ENCODE measurements around the gene WDR86. TPM values are rescaled to one million over a fixed set of nuclear protein-coding genes. Genes with fewer than 3 reads are reported as not detected.
A peak's percentile ranks its signal among the peaks of the same experiment; 100 is the strongest.

Gene WDR86
- total RNA-seq, 2 donors from 2014 or later, result 0.71 to 0.84 TPM

DNA sequence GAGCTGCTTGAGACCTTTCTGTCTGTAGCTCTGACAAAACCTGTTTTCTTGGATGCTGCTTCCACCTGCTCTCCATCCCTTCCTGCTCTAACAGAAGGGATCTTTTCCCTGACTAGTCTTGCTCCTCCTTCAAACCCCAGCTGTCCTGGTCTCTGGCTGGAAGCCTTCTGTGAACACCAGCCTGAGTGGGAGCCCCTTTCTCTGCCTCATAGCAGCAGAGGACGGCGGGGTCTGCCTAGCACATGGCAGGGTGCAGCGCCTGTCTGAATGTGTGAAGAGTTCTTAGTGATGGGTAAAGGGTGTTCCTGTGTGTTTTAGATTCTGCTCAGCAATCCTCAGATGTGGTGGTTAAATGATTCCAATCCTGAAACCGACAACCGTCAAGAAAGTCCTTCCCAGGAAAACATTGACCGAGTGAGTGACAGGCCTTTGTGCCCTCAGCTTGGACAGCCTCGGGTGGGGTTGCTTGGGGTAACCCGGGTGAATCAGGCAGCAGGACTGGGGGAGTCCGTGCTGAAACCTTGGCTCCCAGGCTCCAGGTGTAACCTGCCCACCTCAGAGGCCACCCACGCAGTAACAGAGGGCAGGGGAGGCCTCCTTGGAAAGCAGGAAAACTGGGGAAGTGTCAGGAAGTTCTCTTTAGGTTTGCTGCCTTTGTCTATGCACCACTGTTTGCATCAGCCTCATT lies 34.2 kb downstream of the WDR86 start:
- intact Hi-C loops (cut with DNase I), result no loop called here
- DNase-seq, result no peak
- no peak for ATAC-seq

DNA sequence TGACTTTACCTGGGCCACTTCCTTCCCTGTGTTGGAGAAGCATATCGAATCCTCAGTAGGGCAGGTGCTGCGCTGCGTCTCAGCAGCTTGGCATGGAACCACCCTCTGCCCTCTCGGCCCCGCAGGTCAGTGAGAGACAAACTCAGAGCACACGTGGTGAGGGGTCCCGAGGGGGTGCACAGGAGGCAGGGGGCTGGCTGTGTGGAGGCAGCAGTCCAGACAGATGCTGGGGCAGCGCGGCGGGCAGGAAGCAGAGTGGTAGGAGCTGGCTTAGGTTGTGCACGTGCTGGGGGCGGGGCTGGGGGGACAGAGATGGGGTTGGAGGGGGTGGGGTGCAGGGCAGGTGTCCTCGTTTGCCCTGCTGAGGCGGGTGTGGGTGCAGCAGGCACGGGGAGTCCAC lies 35.1 kb downstream of the WDR86 start:
- intact Hi-C loops (cut with DNase I), result loop anchor here in 1 of 2 donors (5.0 kb wide), 1 partner anchor 73 kb away; no protein-coding TSS in a partner anchor
- ATAC-seq, result no peak
- DNase-seq, result no peak

GRCh38 chr7:151374139-151374538 lies 35.7 kb downstream of the WDR86 start:
- DNase-seq (no peak), ATAC-seq (peak in 1 of 2 donors; percentile 14)
- intact Hi-C loops (cut with DNase I), result loop anchor here in 1 of 2 donors (5.0 kb wide), 1 partner anchor 73 kb away; no protein-coding TSS in a partner anchor

DNA sequence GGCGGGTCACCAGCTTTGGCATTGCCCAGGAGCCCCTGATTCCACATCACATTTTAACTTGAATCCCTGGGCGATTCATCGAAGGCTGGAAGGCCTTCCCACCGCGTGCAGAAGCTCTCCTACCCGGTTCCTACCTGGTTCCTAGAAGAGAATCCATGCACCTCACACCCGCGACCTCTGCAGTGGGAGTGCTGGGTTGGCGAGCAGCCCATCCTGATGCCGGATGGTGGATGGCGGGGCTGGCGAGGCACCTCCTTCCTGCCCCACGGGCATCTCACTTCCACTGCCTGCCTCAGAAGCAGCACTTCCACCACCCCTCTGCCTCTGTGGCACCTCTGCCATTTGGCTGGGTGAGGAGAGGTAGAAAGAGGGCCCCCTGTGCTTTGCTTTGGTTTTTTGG lies 36.2 kb downstream of the WDR86 start:
- ATAC-seq (no peak), DNase-seq (no peak)
- intact Hi-C loops (cut with DNase I), result loop anchor here in 1 of 2 donors (5.0 kb wide), 1 partner anchor 74 kb away; no protein-coding TSS in a partner anchor

GRCh38 chr7:151372612-151373265 lies 37.1 kb downstream of the WDR86 start:
- DNase-seq (no peak), ATAC-seq (no peak)
- intact Hi-C loops (cut with DNase I), result loop anchor here in 1 of 2 donors (5.0 kb wide), 1 partner anchor 75 kb away; no protein-coding TSS in a partner anchor

DNA sequence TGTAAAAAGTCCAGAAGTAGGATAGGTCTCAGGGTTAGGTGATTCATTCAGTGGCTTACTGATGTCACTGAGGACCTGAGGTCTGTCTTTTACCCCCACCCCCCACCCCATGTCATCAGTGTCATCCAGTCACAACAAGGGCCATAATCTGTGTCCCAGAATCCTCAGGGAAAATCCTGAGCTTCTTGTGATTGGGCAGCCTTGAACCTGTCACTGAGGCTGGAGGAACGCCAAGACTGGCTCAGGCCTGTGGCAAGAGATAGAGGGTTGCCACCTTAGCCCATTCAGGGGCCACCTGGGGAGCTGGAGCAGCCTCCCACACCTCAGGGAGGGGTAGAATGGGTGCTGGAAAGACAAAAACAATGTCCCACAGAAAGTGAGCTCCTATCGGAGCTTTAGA lies 38.6 kb downstream of the WDR86 start:
- intact Hi-C loops (cut with DNase I), result loop anchor here in 1 of 2 donors (5.0 kb wide), 1 partner anchor 76 kb away; no protein-coding TSS in a partner anchor
- no peak for DNase-seq

GRCh38 chr7:151368136-151368571 lies 41.7 kb downstream of the WDR86 start:
- ATAC-seq (peak; percentile 96 to 97), DNase-seq (peak; percentile 85)
- intact Hi-C loops (cut with DNase I), result loop anchor here (1.0 to 5.0 kb wide), 3 partner anchors 80 to 391 kb away; no protein-coding TSS in a partner anchor

More for the DNA sequence above, 38.6 kb downstream of the WDR86 start:
- no peak for ATAC-seq

DNA sequence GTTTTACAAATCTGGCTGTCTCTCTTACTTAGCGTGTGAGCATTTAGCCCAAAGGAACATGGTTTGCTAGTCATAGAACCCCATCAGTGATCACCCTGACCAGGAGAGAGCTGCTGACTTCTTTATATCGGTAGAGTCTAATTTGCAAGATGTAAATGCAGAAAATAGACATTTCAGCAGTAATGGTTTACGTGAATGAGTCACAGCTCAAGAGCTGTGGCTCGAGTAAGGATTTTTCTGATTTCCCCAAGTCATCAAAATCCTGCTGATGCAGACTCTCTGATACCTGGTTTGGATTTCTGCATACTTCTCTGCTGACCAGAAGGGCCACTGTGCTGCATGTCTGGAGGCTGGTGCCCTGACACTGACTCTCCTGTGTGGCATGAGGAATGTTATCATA lies 42.6 kb downstream of the WDR86 start:
- ATAC-seq (no peak), DNase-seq (no peak)
- intact Hi-C loops (cut with DNase I), result loop anchor here in 1 of 2 donors (5.0 kb wide), 1 partner anchor 390 kb away; no protein-coding TSS in a partner anchor

- DNase-seq, result no peak
- intact Hi-C loops (cut with DNase I), result loop anchor here in 1 of 2 donors (5.0 kb wide), 1 partner anchor 390 kb away; no protein-coding TSS in a partner anchor
- ATAC-seq, result peak; percentile 54 to 86
Measured at GRCh38 chr7:151366880-151367222, 43.0 kb downstream of the WDR86 start.

DNA sequence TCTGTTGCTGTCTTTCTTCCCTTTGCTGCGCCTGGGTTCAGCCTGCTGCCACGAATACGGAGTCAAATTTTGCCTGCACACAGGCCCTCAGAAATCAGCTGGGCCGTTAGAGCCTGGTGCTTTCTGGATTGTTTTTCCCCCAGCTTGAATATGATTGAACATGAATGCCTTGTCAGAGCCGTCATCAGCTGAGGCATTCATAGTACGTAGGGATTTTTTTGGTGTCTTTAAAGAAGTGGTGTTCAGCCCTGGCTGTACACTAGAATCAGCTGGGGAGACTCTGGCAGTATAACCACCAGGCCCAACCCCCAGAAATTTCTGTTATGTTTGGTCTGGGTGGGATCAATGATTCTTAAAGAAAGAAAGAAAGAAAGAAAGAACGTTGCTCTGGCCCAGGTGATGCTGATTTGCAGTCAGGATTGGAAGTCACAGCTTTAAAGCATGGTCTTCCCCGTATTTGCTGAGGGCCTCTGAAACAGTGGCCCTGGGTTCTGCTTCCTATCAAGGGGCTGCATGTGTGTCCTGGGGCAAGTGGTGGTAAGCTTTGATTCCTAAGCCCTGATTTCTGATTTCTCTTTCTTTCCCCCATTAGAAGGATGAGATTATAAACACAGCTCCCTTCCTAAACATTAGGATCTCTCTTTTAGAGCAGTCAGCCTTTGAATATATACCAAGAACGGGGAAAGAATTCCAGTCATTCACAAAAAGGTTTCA lies 43.5 kb downstream of the WDR86 start:
- no peak for ATAC-seq
- intact Hi-C loops (cut with DNase I), result loop anchor here in 1 of 2 donors (5.0 kb wide), 1 partner anchor 391 kb away; no protein-coding TSS in a partner anchor
- DNase-seq, result no peak

DNA sequence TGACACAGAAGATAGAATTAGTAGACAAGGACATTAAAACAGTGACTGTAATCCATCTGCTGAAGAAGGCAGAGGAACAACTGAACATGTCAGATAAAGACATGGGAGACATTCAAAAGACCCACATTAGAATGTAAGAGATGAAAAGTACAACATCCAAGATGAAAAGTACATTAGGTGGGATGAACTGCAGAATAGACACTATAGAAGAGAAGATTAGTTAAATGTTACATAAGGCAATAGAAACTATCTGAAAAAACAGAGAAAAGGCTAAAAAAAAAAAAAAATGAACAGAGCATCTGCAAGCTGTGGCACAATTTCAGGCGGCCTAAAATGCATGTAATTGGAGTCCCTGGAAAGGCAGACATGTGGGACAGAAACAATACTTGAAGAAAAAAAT lies 46.7 kb downstream of the WDR86 start:
- ATAC-seq, result no peak
- intact Hi-C loops (cut with DNase I), result no loop called here
- DNase-seq, result no peak

GRCh38 chr7:151361193-151361959 lies 48.5 kb downstream of the WDR86 start:
- ATAC-seq, result no peak
- intact Hi-C loops (cut with DNase I), result no loop called here
- DNase-seq, result no peak

DNA sequence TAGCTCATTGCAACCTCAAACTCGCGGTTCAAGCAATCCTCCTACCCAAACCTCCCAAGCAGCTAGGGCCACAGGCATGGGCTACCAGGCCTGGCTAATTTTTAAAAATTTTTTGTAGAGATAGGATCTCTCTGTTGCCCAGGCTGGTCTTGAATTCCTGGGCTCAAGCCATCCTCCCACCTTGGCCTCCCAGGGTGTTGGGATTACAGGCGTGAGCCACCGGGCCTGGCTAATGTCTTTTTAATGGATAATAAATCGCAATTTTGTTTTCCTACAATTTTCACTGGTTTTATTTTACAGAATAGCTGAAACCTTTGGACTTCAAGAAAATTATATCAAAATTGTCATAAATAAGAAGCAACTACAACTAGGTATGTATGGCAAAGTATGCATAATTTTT lies 57.3 kb downstream of the WDR86 start:
- DNase-seq (no peak), ATAC-seq (no peak)
- intact Hi-C loops (cut with DNase I), result loop anchor here in 1 of 2 donors (5.0 kb wide), 1 partner anchor 35 kb away; no protein-coding TSS in a partner anchor

GRCh38 chr7:151351967-151352366 lies 57.9 kb downstream of the WDR86 start:
- intact Hi-C loops (cut with DNase I), result loop anchor here in 1 of 2 donors (5.0 kb wide), 1 partner anchor 35 kb away; no protein-coding TSS in a partner anchor
- no peak for ATAC-seq

GRCh38 chr7:151351027-151351426 lies 58.8 kb downstream of the WDR86 start:
- intact Hi-C loops (cut with DNase I), result loop anchor here in 1 of 2 donors (5.0 kb wide), 1 partner anchor 34 kb away; no protein-coding TSS in a partner anchor
- peak in 1 of 2 donors; percentile 35 for ATAC-seq

More at GRCh38 chr7:151351967-151352366, 57.9 kb downstream of the WDR86 start:
- no peak for DNase-seq

GRCh38 chr7:151349507-151349853 lies 60.4 kb downstream of the WDR86 start:
- DNase-seq, result no peak
- intact Hi-C loops (cut with DNase I), result no loop called here
- no peak for ATAC-seq

More at GRCh38 chr7:151351027-151351426, 58.8 kb downstream of the WDR86 start:
- DNase-seq, result no peak

DNA sequence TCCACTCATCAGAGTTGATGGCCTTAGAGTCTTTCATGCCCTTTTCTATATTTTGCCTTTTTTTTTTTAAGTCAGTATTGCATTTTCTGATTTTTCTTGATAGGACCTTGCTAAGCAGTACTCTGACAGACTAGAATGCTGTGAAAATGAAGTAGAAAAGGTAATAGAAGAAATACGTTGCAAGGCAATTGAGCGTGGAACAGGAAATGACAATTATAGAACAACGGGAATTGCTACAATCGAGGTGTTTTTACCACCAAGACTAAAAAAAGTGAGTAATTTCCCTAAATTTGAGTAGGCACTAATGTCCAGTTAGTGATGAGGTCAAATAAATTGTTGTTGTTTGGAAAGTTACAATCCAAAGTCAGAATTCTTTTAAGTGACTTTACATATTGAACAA lies 60.9 kb downstream of the WDR86 start:
- intact Hi-C loops (cut with DNase I), result no loop called here
- ATAC-seq (no peak), DNase-seq (no peak)

DNA sequence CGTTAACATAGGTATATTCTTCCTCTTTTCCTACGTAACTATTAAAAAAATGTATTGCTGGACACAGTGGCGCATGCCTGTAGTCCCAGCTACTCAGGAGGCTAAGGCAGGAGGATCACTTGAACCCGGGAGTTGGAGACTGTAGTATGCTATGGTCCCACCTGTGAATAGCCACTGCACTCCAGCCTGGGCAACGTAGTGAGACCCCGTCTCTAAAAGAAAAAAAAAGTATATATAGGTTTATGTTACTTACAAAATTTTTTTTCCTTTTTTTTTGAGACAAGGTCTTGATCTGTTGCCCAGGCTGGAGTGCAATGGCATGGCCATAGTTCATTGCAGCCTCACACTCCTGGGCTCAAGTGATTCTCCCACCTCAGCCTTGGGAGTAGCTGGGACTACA lies 62.6 kb downstream of the WDR86 start:
- ATAC-seq, result no peak
- no peak for DNase-seq
- intact Hi-C loops (cut with DNase I), result no loop called here

DNA sequence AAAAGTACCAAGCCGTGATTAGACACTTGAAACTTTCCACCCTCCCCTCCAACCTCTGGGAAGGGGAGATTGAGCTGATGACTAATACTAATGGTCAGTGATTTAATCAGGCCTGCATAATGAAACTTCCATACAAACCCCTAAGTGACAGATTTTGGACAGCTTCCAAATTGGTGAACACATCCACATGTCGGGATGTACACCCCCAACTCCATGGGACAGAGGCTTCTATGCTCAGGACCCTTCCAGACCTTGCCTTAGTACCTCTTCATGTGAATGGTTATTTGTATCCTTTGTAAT lies 63.4 kb downstream of the WDR86 start:
- ATAC-seq (no peak), DNase-seq (no peak)
- intact Hi-C loops (cut with DNase I), result no loop called here
